Mesothelial cell of epicardium (in vitro differentiated cells): ENCODE data around the gene SOX12. TPM values are rescaled to one million over a fixed set of nuclear protein-coding genes. Genes with fewer than 3 reads are reported as not detected.

ENCODE experiments used
- DNase-seq, 2 experiments: peaks; one replicate each; pipeline ENCODE4 v3.0.0; 2021; ENCODE audit warnings: low spot score in 2 of 2; ENCODE audit not compliant: unreplicated experiment in 2 of 2
- H3K27ac Mint-ChIP-seq: 2 replicates; pipeline ENCODE4 v1.8.0; 2021; ENCODE audit warnings: mixed read lengths
- H3K27me3 Mint-ChIP-seq: 2 replicates; pipeline ENCODE4 v1.8.0; 2021; ENCODE audit warnings: low read depth, mixed read lengths
- H3K36me3 Mint-ChIP-seq: 2 replicates; pipeline ENCODE4 v1.8.0; 2021; ENCODE audit warnings: mixed read lengths
- H3K4me1 Mint-ChIP-seq: 2 replicates; pipeline ENCODE4 v1.8.0; 2021; ENCODE audit warnings: mixed read lengths
- H3K4me3 Mint-ChIP-seq: 2 replicates; pipeline ENCODE4 v1.8.0; 2021; ENCODE audit warnings: mild to moderate bottlenecking, moderate library complexity, mixed read lengths
- H3K9me3 Mint-ChIP-seq: 2 replicates; pipeline ENCODE4 v1.8.0; 2021; ENCODE audit warnings: mixed read lengths
- CTCF ChIP-seq: fragments of 200-600 bp; sonication (generic); IDR thresholded peaks from one replicate; pipeline ENCODE4 v1.5.0; 2021; ENCODE audit warnings: antibody characterized with exemption; ENCODE audit not compliant: unreplicated experiment
- total RNA-seq: library from RNA; stranded (reverse); gene quantifications from 3 replicates; pipeline ENCODE4 v1.2.1, GENCODE V29; 2021

The SOX12 gene
- total RNA-seq, 1 donor from 2014 or later = 67.0 TPM

GRCh38 chr20:364905-365794, 39.8 kb downstream of the SOX12 start:
- H3K4me3 Mint-ChIP-seq = no peak overlapping the region
- no peaks in the 10 kb centered on the region for H3K36me3 Mint-ChIP-seq
- DNase-seq = no peak
- peaks cover 61% of the 10 kb centered on the region for H3K4me1 Mint-ChIP-seq
- peak overlapping the region; percentile 79 for H3K27ac Mint-ChIP-seq
- no peaks in the 10 kb centered on the region for H3K27me3 Mint-ChIP-seq
- H3K9me3 Mint-ChIP-seq = no peaks in the 10 kb centered on the region
- TF ChIP-seq CTCF = no peak

GRCh38 chr20:366041-366718, 40.8 kb downstream of the SOX12 start:
- no peaks in the 10 kb centered on the region for H3K36me3 Mint-ChIP-seq
- no peak for DNase-seq
- peaks cover 57% of the 10 kb centered on the region for H3K4me1 Mint-ChIP-seq
- H3K27ac Mint-ChIP-seq = peak overlapping the region; percentile 82
- H3K9me3 Mint-ChIP-seq = no peaks in the 10 kb centered on the region
- TF ChIP-seq CTCF = no peak
- peak overlapping the region; percentile 18 for H3K4me3 Mint-ChIP-seq
- H3K27me3 Mint-ChIP-seq = no peaks in the 10 kb centered on the region

GRCh38 chr20:366719-367485, 41.5 kb downstream of the SOX12 start:
- TF ChIP-seq CTCF = no peak
- Mint-ChIP-seq H3K4me1 (peaks cover 57% of the 10 kb centered on the region), H3K4me3 (no peak overlapping the region), H3K27ac (peak overlapping the region; percentile 82), H3K27me3 (no peaks in the 10 kb centered on the region), H3K9me3 (no peaks in the 10 kb centered on the region), H3K36me3 (no peaks in the 10 kb centered on the region)
- DNase-seq = no peak

GRCh38 chr20:367486-367887, 42.1 kb downstream of the SOX12 start:
- no peak overlapping the region for H3K4me3 Mint-ChIP-seq
- no peaks in the 10 kb centered on the region for H3K27me3 Mint-ChIP-seq
- H3K4me1 Mint-ChIP-seq = peaks cover 57% of the 10 kb centered on the region
- no peak for TF ChIP-seq CTCF
- no peaks in the 10 kb centered on the region for H3K36me3 Mint-ChIP-seq
- H3K27ac Mint-ChIP-seq = peak overlapping the region; percentile 77
- DNase-seq = no peak
- no peaks in the 10 kb centered on the region for H3K9me3 Mint-ChIP-seq

- no peaks in the 10 kb centered on the region for H3K36me3 Mint-ChIP-seq
- DNase-seq = no peak
- no peak overlapping the region for H3K27ac Mint-ChIP-seq
- H3K27me3 Mint-ChIP-seq = no peaks in the 10 kb centered on the region
- peaks cover 54% of the 10 kb centered on the region for H3K4me1 Mint-ChIP-seq
- no peak for TF ChIP-seq CTCF
- H3K4me3 Mint-ChIP-seq = no peak overlapping the region
- H3K9me3 Mint-ChIP-seq = no peaks in the 10 kb centered on the region
Observed at GRCh38 chr20:368915-369314, 43.6 kb downstream of the SOX12 start.
